HepG2 (cell line): Measurements from ENCODE around the gene STAM. TPM values are rescaled to one million over a fixed set of nuclear protein-coding genes. Genes with fewer than 3 reads are reported as not detected.
A peak's percentile ranks its signal among the peaks of the same experiment; 100 is the strongest.

ENCODE experiments used
- CREM ChIP-seq, 2 experiments: sonication (generic) in 1 of 2; formaldehyde crosslinking in 1 of 2; IDR thresholded peaks; 2 replicates each; pipeline versions ENCODE4 v1.4.0 to v1.6.1; 2016 to 2020; ENCODE audit warnings: antibody characterized with exemption in 1 of 2, mild to moderate bottlenecking in 1 of 2, missing genetic modification reagents in 1 of 2
- DMAP1 ChIP-seq: IDR thresholded peaks from 2 replicates; pipeline ENCODE4 v1.6.1; 2016
- DNMT1 ChIP-seq: sonication (generic); formaldehyde crosslinking; IDR thresholded peaks from 2 replicates; pipeline ENCODE4 v1.5.1; 2020; ENCODE audit warnings: mild to moderate bottlenecking, missing genetic modification reagents
- FOSL2 ChIP-seq: sonication (generic); formaldehyde crosslinking; IDR thresholded peaks from 2 replicates; pipeline ENCODE4 v1.4.0; 2020; ENCODE audit warnings: missing genetic modification reagents
- FOXJ3 ChIP-seq: sonication (generic); formaldehyde crosslinking; IDR thresholded peaks from 2 replicates; pipeline ENCODE4 v1.4.0; 2020; ENCODE audit warnings: missing genetic modification reagents, mild to moderate bottlenecking, borderline replicate concordance
- FOXP1 ChIP-seq, 2 experiments: fragments of 450-650 bp in 1 of 2; IDR thresholded peaks; 2 replicates each; pipeline ENCODE4 v1.6.1; 2017 to 2018; ENCODE audit warnings: antibody characterized with exemption in 1 of 2
- NFKBIZ ChIP-seq: IDR thresholded peaks from 2 replicates; pipeline ENCODE4 v1.6.1; 2018; ENCODE audit warnings: missing genetic modification reagents, missing compliant biosample characterization
- NFRKB ChIP-seq: fragments of 450-650 bp; IDR thresholded peaks from 2 replicates; pipeline ENCODE4 v1.6.1; 2017
- PAXIP1 ChIP-seq: sonication (generic); formaldehyde crosslinking; conservative IDR thresholded peaks from 2 replicates; pipeline ENCODE4 v1.4.0; 2020; ENCODE audit warnings: mild to moderate bottlenecking, missing genetic modification reagents, moderate library complexity
- PCBP1 ChIP-seq: fragments of 200-400 bp; formaldehyde crosslinking; IDR thresholded peaks from 2 replicates; pipeline ENCODE4 v1.6.1; 2017; ENCODE audit warnings: mild to moderate bottlenecking, low read depth, low read length, borderline replicate concordance
- PHF8 ChIP-seq: sonication (generic); formaldehyde crosslinking; IDR thresholded peaks from 2 replicates; pipeline ENCODE4 v1.5.0; 2020; ENCODE audit warnings: missing genetic modification reagents
- SKI ChIP-seq: fragments of 450-650 bp; IDR thresholded peaks from one replicate; pipeline ENCODE4 v1.6.1; 2018; ENCODE audit warnings: mild to moderate bottlenecking; ENCODE audit not compliant: partially characterized antibody
- SMAD1 ChIP-seq: sonication (generic); formaldehyde crosslinking; IDR thresholded peaks from 2 replicates; pipeline ENCODE4 v1.4.0; 2020; ENCODE audit warnings: missing genetic modification reagents, low read depth, mild to moderate bottlenecking, borderline replicate concordance
- U2AF2 ChIP-seq: fragments of 200-400 bp; formaldehyde crosslinking; IDR thresholded peaks from 2 replicates; pipeline ENCODE4 v1.6.1; 2017; ENCODE audit warnings: low read depth, mild to moderate bottlenecking, low read length
- ZBTB21 ChIP-seq: sonication (generic); formaldehyde crosslinking; IDR thresholded peaks from 2 replicates; pipeline ENCODE4 v1.4.0; 2020; ENCODE audit warnings: missing genetic modification reagents
- ZNF251 ChIP-seq: sonication (generic); formaldehyde crosslinking; IDR thresholded peaks from 2 replicates; pipeline ENCODE4 v1.9.0; 2021; ENCODE audit warnings: mild to moderate bottlenecking, missing genetic modification reagents
- ZNF337 ChIP-seq: sonication (generic); formaldehyde crosslinking; IDR thresholded peaks from 2 replicates; pipeline ENCODE4 v1.5.1; 2020; ENCODE audit warnings: missing genetic modification reagents, low read depth, mild to moderate bottlenecking, borderline replicate concordance
- ZNF556 ChIP-seq: sonication (generic); formaldehyde crosslinking; IDR thresholded peaks from 2 replicates; pipeline ENCODE4 v1.4.0; 2020; ENCODE audit warnings: mild to moderate bottlenecking, missing genetic modification reagents, borderline replicate concordance
- ZNF841 ChIP-seq: sonication (generic); formaldehyde crosslinking; IDR thresholded peaks from 2 replicates; pipeline ENCODE4 v1.8.1; 2023; ENCODE audit warnings: missing genetic modification reagents, borderline replicate concordance
- polyA plus RNA-seq, 8 experiments: library from polyadenylated mRNA; depleted of rRNA in 3 of 8; stranded (reverse) in 7 of 8; unstranded in 1 of 8; fragments of >200 nt; fragmentation: Illumina TruSeq in 4 of 8; extraction: Trizol in 4 of 8; gene quantifications; 2 replicates each; pipeline versions ENCODE4 v1.2.1 to v1.2.3, GENCODE V29; 2011 to 2016; ENCODE audit warnings: low read depth in 4 of 8, missing spikeins in 1 of 8, mixed read lengths in 1 of 8; ENCODE audit not compliant: insufficient read depth in 1 of 8
- total RNA-seq, 5 experiments: library from RNA; depleted of rRNA; stranded (reverse); fragments of >200 nt; fragmentation: Illumina TruSeq; extraction: Trizol; gene quantifications; 2 replicates each; pipeline ENCODE4 v1.2.3, GENCODE V29; 2016; ENCODE audit warnings: low read depth in 1 of 5
- TF ChIP-seq, protein P1 (sequence below): sonication (generic); formaldehyde crosslinking; IDR thresholded peaks from 2 replicates; pipeline ENCODE4 v1.5.0; 2020; ENCODE audit warnings: missing genetic modification reagents, mild to moderate bottlenecking, borderline replicate concordance
- TF ChIP-seq, protein P2 (sequence below): sonication (generic); formaldehyde crosslinking; IDR thresholded peaks from 2 replicates; pipeline ENCODE4 v1.8.0; 2022; ENCODE audit warnings: mild to moderate bottlenecking, missing genetic modification reagents
- TF ChIP-seq, protein P3 (sequence below): sonication (generic); formaldehyde crosslinking; IDR thresholded peaks from 2 replicates; pipeline ENCODE4 v1.4.0; 2020; ENCODE audit warnings: missing genetic modification reagents

The STAM gene
- total and polyA plus RNA-seq, 2 of the 13 experiments (the other 11 are each of a cell fraction or from before 2014, with no cell fraction given): 19.5 to 25.1 TPM

DNA sequence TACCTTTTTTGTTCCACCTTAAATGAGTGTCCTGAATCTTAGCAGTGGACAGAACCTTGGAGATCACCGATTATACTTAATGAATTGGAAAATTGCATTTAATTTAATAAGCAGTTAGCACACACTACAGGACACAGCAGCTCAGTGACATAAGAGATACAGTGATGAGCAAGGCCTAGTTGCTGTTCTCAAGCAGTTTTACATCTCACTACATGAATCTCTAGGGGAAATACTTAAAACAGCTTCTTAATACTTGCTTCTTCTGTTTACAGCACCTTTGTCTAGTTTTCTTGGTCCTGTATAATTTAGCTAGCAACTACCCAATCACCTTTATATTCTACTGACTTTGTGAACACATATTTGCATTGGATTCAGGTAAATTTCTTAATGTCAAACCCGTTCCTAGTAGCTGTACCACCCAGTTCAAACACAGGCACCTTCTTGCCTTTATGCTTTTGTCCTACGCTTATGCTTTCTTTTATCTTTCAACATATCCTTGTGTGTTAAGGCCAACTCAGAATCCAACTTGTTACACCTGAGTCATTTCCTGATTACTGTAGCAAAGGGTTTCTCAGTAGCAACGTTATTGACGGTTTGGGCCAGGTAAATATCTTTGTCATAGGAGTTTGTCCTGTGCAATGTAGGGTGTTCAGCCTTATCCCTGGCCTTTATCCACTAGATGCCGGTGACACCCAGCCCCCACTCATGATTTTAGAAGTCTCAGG lies 1.8 kb downstream of the STAM start (continued):
- TF ChIP-seq, protein P1, sequence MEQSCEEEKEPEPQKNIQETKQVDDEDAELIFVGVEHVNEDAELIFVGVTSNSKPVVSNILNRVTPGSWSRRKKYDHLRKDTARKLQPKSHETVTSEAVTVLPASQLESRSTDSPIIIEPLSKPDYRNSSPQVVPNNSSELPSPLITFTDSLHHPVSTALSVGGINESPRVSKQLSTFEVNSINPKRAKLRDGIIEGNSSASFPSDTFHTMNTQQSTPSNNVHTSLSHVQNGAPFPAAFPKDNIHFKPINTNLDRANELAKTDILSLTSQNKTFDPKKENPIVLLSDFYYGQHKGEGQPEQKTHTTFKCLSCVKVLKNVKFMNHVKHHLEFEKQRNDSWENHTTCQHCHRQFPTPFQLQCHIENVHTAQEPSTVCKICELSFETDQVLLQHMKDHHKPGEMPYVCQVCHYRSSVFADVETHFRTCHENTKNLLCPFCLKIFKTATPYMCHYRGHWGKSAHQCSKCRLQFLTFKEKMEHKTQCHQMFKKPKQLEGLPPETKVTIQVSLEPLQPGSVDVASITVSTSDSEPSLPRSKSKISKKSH (CRISPR knock-in tag): no peak
- TF ChIP-seq ZBTB21 (no peak), NFRKB (no peak), CREM (IDR thresholded peaks at IDR 0.05) (no peak), CREM (CRISPR knock-in tag; IDR thresholded peaks at IDR 0.05) (no peak), U2AF2 (no peak), ZNF251 (CRISPR knock-in tag) (no peak), SMAD1 (CRISPR knock-in tag) (no peak), PCBP1 (no peak), ZNF841 (CRISPR knock-in tag) (no peak), PHF8 (CRISPR knock-in tag) (no peak), NFKBIZ (CRISPR knock-in tag) (no peak), DMAP1 (CRISPR knock-in tag) (no peak), SKI (no peak), PAXIP1 (CRISPR knock-in tag) (0 out of 2 replicates have a peak, but pooled peaks have one; percentile 15), FOXP1 (IDR thresholded peaks at IDR 0.05) (no peak), FOXP1 (CRISPR knock-in tag; IDR thresholded peaks at IDR 0.05) (peak; percentile 73), FOXJ3 (CRISPR knock-in tag) (no peak), DNMT1 (no peak), ZNF556 (CRISPR knock-in tag) (no peak), FOSL2 (CRISPR knock-in tag) (peak; percentile 72), ZNF337 (CRISPR knock-in tag) (no peak)
- TF ChIP-seq, protein P2, sequence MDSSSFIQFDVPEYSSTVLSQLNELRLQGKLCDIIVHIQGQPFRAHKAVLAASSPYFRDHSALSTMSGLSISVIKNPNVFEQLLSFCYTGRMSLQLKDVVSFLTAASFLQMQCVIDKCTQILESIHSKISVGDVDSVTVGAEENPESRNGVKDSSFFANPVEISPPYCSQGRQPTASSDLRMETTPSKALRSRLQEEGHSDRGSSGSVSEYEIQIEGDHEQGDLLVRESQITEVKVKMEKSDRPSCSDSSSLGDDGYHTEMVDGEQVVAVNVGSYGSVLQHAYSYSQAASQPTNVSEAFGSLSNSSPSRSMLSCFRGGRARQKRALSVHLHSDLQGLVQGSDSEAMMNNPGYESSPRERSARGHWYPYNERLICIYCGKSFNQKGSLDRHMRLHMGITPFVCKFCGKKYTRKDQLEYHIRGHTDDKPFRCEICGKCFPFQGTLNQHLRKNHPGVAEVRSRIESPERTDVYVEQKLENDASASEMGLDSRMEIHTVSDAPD (CRISPR knock-in tag): no peak
- TF ChIP-seq, protein P3, sequence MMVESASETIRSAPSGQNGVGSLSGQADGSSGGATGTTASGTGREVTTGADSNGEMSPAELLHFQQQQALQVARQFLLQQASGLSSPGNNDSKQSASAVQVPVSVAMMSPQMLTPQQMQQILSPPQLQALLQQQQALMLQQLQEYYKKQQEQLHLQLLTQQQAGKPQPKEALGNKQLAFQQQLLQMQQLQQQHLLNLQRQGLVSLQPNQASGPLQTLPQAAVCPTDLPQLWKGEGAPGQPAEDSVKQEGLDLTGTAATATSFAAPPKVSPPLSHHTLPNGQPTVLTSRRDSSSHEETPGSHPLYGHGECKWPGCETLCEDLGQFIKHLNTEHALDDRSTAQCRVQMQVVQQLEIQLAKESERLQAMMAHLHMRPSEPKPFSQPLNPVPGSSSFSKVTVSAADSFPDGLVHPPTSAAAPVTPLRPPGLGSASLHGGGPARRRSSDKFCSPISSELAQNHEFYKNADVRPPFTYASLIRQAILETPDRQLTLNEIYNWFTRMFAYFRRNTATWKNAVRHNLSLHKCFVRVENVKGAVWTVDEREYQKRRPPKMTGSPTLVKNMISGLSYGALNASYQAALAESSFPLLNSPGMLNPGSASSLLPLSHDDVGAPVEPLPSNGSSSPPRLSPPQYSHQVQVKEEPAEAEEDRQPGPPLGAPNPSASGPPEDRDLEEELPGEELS (CRISPR knock-in tag): peak; percentile 33; the same call in 1 of the 2 replicates
